Esophagus muscularis mucosa (tissue), 4 donors: ENCODE results near the gene DMC1. TPM values are rescaled to one million over a fixed set of nuclear protein-coding genes. Genes with fewer than 3 reads are reported as not detected.

Experiments used
- DNase-seq: peaks from one replicate; pipeline ENCODE4 v3.0.0-alpha.2; 2017; ENCODE audit errors: extremely low spot score
- H3K27ac ChIP-seq, 4 donors: fragments of 200-600 bp; sonication (generic); replicated peaks in 1 of 4; 1 replicate in 3 of 4; 2 replicates in 1 of 4; pipeline ENCODE4 v1.5.1; 2016 to 2019; ENCODE audit warnings: mild to moderate bottlenecking in 1 of 4
- H3K27me3 ChIP-seq, 4 donors: fragments of 200-600 bp; sonication (generic); one replicate each; pipeline versions ENCODE4 v1.5.1 to v1.6.0; 2016 to 2019
- H3K36me3 ChIP-seq, 4 donors: fragments of 200-600 bp; sonication (generic); one replicate each; pipeline ENCODE4 v1.5.1; 2016 to 2019
- H3K4me1 ChIP-seq, 4 donors: fragments of 200-600 bp; sonication (generic); one replicate each; pipeline ENCODE4 v1.5.1; 2016 to 2019
- H3K4me3 ChIP-seq, 4 donors: fragments of 200-600 bp; sonication (generic); 1 replicate in 2 of 4; 2 replicates in 2 of 4; pipeline ENCODE4 v1.5.1; 2016 to 2019; ENCODE audit warnings: mild to moderate bottlenecking in 4 of 4, moderate library complexity in 1 of 4
- H3K9me3 ChIP-seq, 4 donors: fragments of 200-600 bp; sonication (generic); 1 replicate in 3 of 4; 2 replicates in 1 of 4; pipeline ENCODE4 v1.5.1; 2016 to 2019
- CTCF ChIP-seq, 3 experiments: fragments of 200-600 bp in 2 of 3; fragments of 450-650 bp in 1 of 3; sonication (generic) in 2 of 3; IDR thresholded peaks; one replicate each; pipeline ENCODE4 v1.5.1; 2017 to 2019; ENCODE audit warnings: antibody characterized with exemption in 3 of 3, mild to moderate bottlenecking in 2 of 3, moderate library complexity in 1 of 3
- EP300 ChIP-seq: sonication (generic); formaldehyde crosslinking; IDR thresholded peaks from one replicate; pipeline ENCODE4 v1.6.1; 2017; ENCODE audit warnings: antibody characterized with exemption
- POLR2A ChIP-seq: fragments of 450-650 bp; IDR thresholded peaks from one replicate; pipeline ENCODE4 v1.6.1; 2017; ENCODE audit warnings: antibody characterized with exemption, moderate library complexity, mild to moderate bottlenecking, low read depth
- POLR2AphosphoS5 ChIP-seq, 2 donors: sonication (generic); formaldehyde crosslinking; IDR thresholded peaks; one replicate each; pipeline ENCODE4 v1.6.1; 2017; ENCODE audit warnings: antibody characterized with exemption in 2 of 2
- WGBS: methylation state at CpG from one replicate; pipeline ENCODE4 v1.1.5; 2018; 5-methylcytosine and 5-hydroxymethylcytosine counted together
- intact Hi-C: fragments of 100-400 bp; cut with DNase I; formaldehyde crosslinking; loops from one replicate; pipeline ENCODE4 v1.15.1; 2023
- total RNA-seq, 4 donors: library from RNA; depleted of rRNA; stranded (reverse); fragments of >200 nt; gene quantifications; one replicate each; pipeline versions ENCODE4 v1.1.0 to v1.2.1, GENCODE V29; 2016

DMC1 gene
- total RNA-seq, 4 donors from 2014 or later: 1.3 to 6.5 (median 1.6) TPM

GRCh38 chr22:38497869-38498268, 72.1 kb downstream of the DMC1 start:
- H3K36me3 ChIP-seq: peaks cover 76 to 95% (median 87%) of the 10 kb centered on the region in 4 donors
- TF ChIP-seq EP300: no peak
- TF ChIP-seq POLR2A: no peak
- no peak for TF ChIP-seq POLR2AphosphoS5 (IDR thresholded peaks at IDR 0.05)
- no peak for TF ChIP-seq CTCF (IDR thresholded peaks at IDR 0.05)

GRCh38 chr22:38494939-38495338, 75.0 kb downstream of the DMC1 start:
- no peak for TF ChIP-seq CTCF (IDR thresholded peaks at IDR 0.05)
- TF ChIP-seq EP300: no peak
- TF ChIP-seq POLR2A: no peak
- DNase-seq: no peak
- H3K4me3 ChIP-seq: no peak overlapping the region
- H3K4me1 ChIP-seq: peaks cover 36 to 79% (median 59%) of the 10 kb centered on the region in 4 donors
- WGBS: 91% methylated on average over 12 of the region's 12 CpGs
- peaks cover 98 to 100% (median 100%) of the 10 kb centered on the region in 4 donors for H3K36me3 ChIP-seq
- H3K27ac ChIP-seq: no peak overlapping the region
- H3K9me3 ChIP-seq: no peaks in the 10 kb centered on the region
- H3K27me3 ChIP-seq: no peaks in the 10 kb centered on the region
- intact Hi-C loops: no loop called here

More at GRCh38 chr22:38497869-38498268, 72.1 kb downstream of the DMC1 start:
- WGBS: 83% methylated on average over 3 of the region's 3 CpGs
- Histone ChIP-seq H3K27ac (no peak overlapping the region), H3K9me3 (no peaks in the 10 kb centered on the region), H3K27me3 (no peaks in the 10 kb centered on the region), H3K4me1 (peaks cover 33 to 78% (median 61%) of the 10 kb centered on the region in 4 donors), H3K4me3 (no peak overlapping the region)
- intact Hi-C loops: no loop called here
- no peak for DNase-seq

- TF ChIP-seq POLR2A (no peak), EP300 (no peak), CTCF (IDR thresholded peaks at IDR 0.05) (no peak), POLR2AphosphoS5 (IDR thresholded peaks at IDR 0.05) (no peak)
- WGBS: 41% methylated on average over 2 of the region's 2 CpGs
- H3K9me3 ChIP-seq: no peaks in the 10 kb centered on the region
- H3K36me3 ChIP-seq: peaks cover 98 to 100% (median 100%) of the 10 kb centered on the region in 4 donors
- DNase-seq: no peak
- intact Hi-C loops: no loop called here
- H3K4me1 ChIP-seq: peaks cover 33 to 78% (median 59%) of the 10 kb centered on the region in 4 donors
- no peaks in the 10 kb centered on the region for H3K27me3 ChIP-seq
- H3K4me3 ChIP-seq: no peak overlapping the region
- no peak overlapping the region for H3K27ac ChIP-seq
These were observed 75.5 kb downstream of the DMC1 start for GRCh38 chr22:38494498-38494897.

- Histone ChIP-seq H3K4me3 (no peak overlapping the region), H3K27me3 (no peaks in the 10 kb centered on the region), H3K9me3 (no peaks in the 10 kb centered on the region), H3K27ac (peak overlapping the region; percentile 66 to 73 (median 72)), H3K4me1 (peaks cover 25 to 76% (median 56%) of the 10 kb centered on the region in 4 donors), H3K36me3 (peaks cover 96 to 100% (median 100%) of the 10 kb centered on the region in 4 donors)
- intact Hi-C loops: no loop called here
- WGBS: 42% methylated on average over 5 of the region's 5 CpGs
- no peak for DNase-seq
- TF ChIP-seq EP300: no peak
These were observed 78.2 kb downstream of the DMC1 start for GRCh38 chr22:38491707-38492348.

GRCh38 chr22:38490915-38491314, 79.1 kb downstream of the DMC1 start:
- Histone ChIP-seq H3K4me1 (peaks cover 20 to 71% (median 58%) of the 10 kb centered on the region in 4 donors), H3K9me3 (no peaks in the 10 kb centered on the region), H3K4me3 (no peak overlapping the region), H3K27ac (peak overlapping the region; percentile 66 to 73 (median 72)), H3K36me3 (peaks cover 96 to 100% (median 100%) of the 10 kb centered on the region in 4 donors), H3K27me3 (no peaks in the 10 kb centered on the region)
- 18% methylated on average over 1 of the region's 1 CpG for WGBS
- intact Hi-C loops: no loop called here
- no peak for DNase-seq
- no peak for TF ChIP-seq POLR2A
- TF ChIP-seq POLR2AphosphoS5 (IDR thresholded peaks at IDR 0.05): peak; percentile 64 to 72
- TF ChIP-seq EP300: no peak
